ENCODE measurements around the gene GTPBP2.
"Not testable (repeated sequence)": the region's sequence is repeated elsewhere in the genome, so short reads cannot be mapped to it uniquely, and the experiment has no call there.

Gene GTPBP2

GRCh38 chr6:43657221-43657802 is 28.2 kb upstream of the GTPBP2 start:
- DNase-seq, result no peak

GRCh38 chr6:43652822-43653221 is 23.8 kb upstream of the GTPBP2 start:
- DNase-seq, result not testable (repeated sequence)

DNA sequence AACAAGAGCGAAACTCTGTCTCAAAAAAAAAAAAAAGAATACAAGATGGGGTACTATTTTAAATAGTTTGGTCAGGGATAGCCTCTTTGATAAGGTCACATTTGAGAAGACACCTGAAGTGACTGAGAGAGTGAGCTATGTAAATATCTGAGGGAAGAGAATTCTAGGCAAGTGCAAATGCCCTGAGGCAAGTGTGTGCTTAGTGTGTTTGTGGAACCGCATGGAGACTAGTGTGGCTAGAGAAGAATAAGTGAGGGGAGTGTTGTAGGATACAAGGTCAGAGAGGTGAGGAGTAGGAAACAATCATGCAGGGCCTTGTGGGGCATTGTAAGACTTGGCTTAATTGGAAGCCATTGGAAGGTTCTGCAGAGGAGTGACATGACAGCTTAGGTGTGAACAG is 19.2 kb upstream of the GTPBP2 start:
- no peak for DNase-seq

- DNase-seq, result no peak
These were observed 18.5 kb upstream of the GTPBP2 start for GRCh38 chr6:43647613-43648012.

DNA sequence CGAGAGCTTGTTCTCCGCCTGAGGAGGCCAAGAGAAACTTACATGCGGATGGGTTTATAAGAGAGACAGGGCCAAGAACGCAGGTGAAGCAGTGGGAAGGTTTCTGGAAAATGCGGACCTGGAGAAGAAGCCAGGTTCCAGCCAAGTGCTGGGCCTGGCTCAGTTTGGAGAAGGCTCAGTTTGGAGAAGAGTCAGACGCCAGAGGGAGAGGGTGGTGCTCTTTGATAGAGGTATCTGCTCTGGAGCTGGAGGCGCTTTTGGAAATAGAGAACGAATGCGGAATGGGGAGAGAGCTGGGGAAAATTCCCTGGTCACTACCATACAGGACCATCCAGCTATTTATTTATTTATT is 16.5 kb upstream of the GTPBP2 start:
- DNase-seq, result no peak

DNA sequence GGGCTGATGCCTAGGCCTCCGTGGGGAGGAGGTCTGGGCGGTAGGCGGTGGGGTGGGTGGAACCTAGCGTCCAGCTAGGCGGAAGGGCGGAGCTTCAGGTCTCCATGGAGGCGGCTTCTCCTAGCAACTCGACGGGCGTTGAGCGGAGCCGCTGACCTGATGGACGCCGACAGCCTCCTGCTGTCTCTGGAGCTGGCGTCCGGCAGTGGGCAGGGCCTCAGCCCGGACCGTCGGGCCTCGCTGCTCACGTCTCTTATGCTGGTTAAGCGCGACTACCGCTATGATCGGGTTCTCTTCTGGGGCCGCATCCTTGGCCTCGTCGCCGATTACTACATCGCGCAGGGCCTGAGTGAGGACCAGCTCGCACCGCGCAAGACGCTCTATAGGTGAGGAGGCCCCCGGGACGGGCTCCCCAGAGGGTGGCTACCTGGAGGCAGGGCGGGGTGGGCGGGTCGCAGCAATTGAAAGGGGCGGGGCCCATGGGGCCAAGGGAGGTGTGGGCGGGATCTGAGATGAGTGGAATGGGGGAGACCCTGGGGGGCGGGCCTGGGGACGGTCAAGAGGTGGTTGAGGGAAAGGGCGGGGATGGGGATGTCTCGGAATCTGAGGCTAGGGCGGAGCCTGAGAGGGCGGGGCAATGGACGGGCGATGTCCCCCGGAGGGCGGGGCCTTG is 16.0 kb upstream of the GTPBP2 start, which contains the start of gene RSPH9:
Gene RSPH9, plus strand, starts transcription at position 97 of the 673 bp plus-strand sequence. Its CDS starts 63 bp downstream, at position 160.
- DNase-seq, result peak; percentile 57

DNA sequence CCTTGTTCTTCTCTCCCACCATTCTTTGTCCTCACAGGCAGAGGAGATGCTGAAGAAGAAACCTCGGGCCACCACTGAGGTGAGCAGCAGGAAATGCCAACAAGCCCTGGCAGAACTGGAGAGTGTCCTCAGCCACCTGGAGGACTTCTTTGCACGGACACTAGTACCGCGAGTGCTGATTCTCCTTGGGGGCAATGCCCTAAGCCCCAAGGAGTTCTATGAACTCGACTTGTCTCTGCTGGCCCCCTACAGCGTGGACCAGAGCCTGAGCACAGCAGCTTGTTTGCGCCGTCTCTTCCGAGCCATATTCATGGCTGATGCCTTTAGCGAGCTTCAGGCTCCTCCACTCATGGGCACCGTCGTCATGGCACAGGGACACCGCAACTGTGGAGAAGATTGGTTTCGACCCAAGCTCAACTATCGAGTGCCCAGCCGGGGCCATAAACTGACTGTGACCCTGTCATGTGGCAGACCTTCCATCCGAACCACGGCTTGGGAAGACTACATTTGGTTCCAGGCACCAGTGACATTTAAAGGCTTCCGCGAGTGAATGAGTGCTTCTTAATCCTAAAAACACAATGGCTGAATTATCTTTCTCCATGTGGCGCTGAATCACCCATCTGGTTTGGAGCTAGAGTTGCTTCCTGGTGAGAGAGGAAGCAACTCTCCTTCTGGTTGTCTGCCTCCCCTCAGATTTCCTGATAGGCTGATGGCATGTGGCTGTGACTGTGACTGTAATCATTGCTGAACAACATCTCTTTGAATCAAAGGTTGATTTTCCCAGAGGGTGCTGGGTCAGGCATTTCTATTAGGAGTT is 11.1 kb upstream of the GTPBP2 start:
- DNase-seq, result no peak

- peak; percentile 26 for DNase-seq
These were observed 7.2 kb upstream of the GTPBP2 start for GRCh38 chr6:43636308-43636659.

- DNase-seq, result peak; percentile 92
These were observed 6.6 kb upstream of the GTPBP2 start, which contains the start of gene MAD2L1BP for GRCh38 chr6:43635387-43636307. MAD2L1BP (plus strand) TSS chr6:43635840; CDS start chr6:43635876, 36 bp downstream.

DNA sequence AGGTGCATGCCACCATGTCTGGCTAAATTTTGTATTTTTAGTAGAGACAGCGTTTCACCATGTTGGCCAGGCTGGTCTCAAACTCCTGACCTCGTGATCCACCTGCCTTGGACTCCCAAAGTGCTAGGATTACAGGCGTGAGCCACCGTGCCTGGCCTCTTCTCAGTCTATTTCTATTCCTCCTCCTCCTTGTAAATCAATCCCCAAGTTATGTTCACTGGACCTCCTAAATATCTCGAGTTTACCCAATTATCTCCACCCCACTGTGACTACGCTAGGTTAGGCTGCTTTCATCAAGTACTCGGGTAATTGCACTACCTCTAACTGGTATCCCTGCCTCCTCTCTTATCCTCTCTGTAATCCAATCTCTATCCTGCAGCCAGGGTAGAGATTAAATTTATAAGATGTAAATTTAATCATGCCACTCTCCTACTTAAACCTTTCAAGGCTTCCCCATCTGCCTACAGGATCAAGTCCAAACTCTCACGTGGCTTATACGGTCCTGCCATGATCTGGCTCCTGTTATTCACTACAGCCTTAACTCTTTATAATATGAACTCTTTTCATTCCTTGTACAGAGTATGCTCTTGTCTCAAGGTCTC is 5.7 kb upstream of the GTPBP2 start:
- DNase-seq, result no peak

GRCh38 chr6:43633002-43633401 is 3.9 kb upstream of the GTPBP2 start:
- DNase-seq, result not testable (repeated sequence)

GRCh38 chr6:43630980-43631619 is 2.0 kb upstream of the GTPBP2 start:
- no peak for DNase-seq

GRCh38 chr6:43629505-43630300 is 639 bp upstream of the GTPBP2 start:
- DNase-seq, result peak; percentile 95

DNA sequence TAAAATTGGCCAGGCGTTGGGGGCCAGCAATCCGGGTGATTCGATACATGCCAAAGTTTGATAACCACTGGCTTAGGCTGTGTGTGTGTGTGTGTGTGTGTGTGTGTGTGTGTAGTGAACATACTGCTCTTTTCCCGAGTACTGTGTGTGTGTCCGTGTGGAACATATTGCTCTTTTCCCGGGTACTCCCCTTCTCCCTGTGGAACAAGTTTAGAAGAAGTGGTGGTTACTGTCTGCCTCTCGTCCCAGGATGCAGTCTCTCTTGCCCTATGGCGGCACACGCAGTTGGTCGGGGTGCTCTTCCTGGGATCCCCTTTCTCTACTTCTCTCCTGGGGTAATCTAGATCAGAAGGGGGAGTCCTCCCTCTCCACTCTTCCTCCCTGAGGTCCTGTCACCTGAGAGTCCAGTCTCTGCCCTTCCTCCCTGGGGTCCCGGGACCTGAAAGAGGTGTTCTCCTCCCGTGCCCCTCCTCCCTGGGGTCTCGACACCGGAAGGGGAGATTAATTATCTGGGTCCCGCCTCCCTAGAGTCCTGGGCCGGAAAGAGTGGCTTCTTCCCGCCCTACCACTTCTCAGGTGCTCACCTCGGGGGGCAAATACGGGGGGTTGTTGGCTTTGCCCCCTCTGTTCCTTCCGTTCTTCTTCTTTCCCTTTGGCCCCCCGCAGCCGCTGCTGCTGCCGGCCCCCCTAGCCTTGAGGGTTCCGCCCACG is 516 bp downstream of the GTPBP2 start:
- peak; percentile 72 for DNase-seq

DNA sequence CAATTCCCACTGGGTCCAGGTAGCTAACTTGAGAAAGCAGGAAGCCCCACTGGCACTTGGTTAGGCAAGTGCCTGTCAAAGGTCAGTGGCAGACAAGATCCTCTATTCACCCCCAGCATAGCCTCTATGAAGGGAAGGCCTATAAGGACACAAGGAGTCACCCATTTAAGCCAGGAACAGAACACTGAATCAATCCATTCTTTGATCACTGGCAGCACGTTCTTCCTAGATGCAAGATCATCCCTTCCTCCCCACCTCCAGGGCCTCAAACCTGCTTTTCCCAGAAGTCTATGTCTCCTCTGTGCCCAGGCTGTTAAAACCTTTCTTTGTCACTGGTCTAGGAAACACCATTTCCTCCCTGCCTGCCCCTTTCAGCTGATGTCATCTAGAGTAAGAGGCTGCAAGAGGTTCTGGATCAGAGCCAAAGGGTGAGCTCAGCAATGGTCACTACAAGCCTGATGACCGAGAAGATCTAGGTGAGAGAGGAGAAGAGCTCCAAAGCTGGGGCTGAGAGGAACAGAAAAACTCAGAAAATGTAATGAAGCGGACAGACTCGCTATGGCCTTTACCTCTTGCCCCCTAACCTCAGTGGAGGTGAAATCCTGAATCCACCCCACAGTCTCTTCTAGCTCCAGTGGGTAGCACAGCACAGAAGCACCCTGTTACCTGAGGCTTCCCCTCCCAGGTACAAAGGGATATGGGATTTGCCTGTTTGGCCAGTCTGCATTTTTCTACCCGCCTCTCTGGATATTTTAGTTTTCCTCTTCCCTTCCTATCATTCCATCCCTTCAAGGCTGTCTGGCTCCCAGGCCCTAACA is 1.8 kb downstream of the GTPBP2 start:
- DNase-seq, result peak; percentile 42

- DNase-seq, result no peak
These were observed 3.6 kb downstream of the GTPBP2 start for GRCh38 chr6:43625393-43625992.

DNA sequence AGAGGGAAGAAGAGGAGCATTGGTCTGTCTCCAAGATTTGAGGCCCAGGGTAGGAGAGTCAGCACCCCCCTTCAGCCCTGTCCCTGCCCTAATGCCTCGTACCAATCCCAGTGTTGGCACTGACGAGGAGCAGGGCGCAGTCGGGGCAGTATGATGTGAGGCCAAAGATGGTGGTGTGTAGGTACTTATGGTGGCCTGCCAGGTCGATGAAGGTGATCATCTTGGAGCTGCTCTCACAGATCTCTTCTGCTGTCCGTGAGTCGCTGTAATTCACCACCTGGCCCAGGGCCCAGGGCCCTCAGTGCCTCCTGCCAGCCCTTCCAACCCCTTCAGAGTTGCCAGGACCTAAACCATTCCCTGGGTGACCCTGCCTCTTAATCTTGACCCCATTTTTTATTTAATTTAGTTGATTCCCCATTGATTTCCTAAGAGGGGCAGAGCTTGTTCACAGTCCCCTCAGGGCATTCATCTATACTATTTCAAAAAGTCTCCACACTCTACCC is 4.2 kb downstream of the GTPBP2 start:
- DNase-seq, result no peak

DNA sequence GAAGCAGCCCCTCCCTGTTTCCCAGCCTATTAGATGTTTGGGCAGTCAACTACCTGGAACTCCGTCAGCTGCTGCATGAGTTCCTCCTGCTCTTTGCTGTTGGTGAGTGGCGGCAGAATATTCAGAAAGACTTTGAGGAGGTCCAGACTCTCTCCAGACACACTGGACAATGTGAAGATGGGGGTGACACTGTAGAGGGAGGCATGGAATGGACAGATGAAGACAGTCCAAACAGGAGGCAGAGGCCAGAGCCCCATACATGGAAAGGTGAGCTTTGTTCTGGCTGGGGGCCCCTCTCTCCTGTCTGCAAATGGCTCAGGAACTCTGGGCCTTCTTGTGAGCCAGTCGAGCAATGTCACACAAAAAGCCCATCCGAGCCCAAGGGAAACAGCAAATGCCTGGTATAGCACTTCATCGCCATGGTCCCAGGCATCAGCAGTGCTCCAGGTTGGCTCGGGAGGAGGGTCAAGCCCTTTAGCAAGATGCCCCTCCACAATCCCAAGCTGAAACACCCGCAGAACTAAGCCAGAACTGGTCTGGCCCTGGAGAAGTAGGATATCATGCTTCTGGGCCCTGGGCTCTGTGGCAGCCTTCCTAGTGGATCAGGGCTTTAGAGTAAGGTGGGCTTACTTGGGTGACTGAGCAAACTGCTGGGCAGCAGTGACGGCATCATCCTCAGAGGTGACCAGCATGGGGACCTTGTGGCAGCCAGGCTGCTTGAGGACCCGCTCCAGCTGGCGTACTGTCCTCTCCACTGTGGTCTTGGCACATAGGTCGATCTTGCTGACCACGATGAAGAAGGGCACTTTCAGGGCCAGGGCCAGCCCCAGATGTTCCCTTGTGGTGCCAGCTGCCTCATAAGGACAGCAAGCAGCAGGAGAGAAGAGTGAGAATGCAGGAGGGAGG is 4.9 kb downstream of the GTPBP2 start:
- DNase-seq, result no peak
